ENCODE results near the gene CDK6. TPM values are rescaled to one million over a fixed set of nuclear protein-coding genes. Genes with fewer than 3 reads are reported as not detected.

The CDK6 gene
- total RNA-seq, 1 donor = 36.0 TPM

- no peak for TF ChIP-seq CTCF (IDR thresholded peaks at IDR 0.05; ENCODE audit: insufficient read depth, low read length)
- no peak for DNase-seq (ENCODE audit: low read depth)
- no peak overlapping the region for H3K4me3 ChIP-seq (ENCODE audit: low read depth, low read length)
Measured at GRCh38 chr7:92650391-92650790, 186.0 kb downstream of the CDK6 start.

GRCh38 chr7:92648067-92648466, 188.3 kb downstream of the CDK6 start:
- H3K4me3 ChIP-seq (ENCODE audit: low read depth, low read length) = no peak overlapping the region
- DNase-seq (ENCODE audit: low read depth) = no peak
- TF ChIP-seq CTCF (IDR thresholded peaks at IDR 0.05; ENCODE audit: insufficient read depth, low read length) = no peak

GRCh38 chr7:92647652-92648051, 188.7 kb downstream of the CDK6 start:
- TF ChIP-seq CTCF (IDR thresholded peaks at IDR 0.05; ENCODE audit: insufficient read depth, low read length) = no peak
- DNase-seq (ENCODE audit: low read depth) = no peak
- H3K4me3 ChIP-seq (ENCODE audit: low read depth, low read length) = no peak overlapping the region

- no peak overlapping the region for H3K4me3 ChIP-seq (ENCODE audit: low read depth, low read length)
- no peak for TF ChIP-seq CTCF (IDR thresholded peaks at IDR 0.05; ENCODE audit: insufficient read depth, low read length)
- no peak for DNase-seq (ENCODE audit: low read depth)
Measured at GRCh38 chr7:92647011-92647625, 189.3 kb downstream of the CDK6 start.

GRCh38 chr7:92645114-92646061, 191.0 kb downstream of the CDK6 start:
- peak; percentile 67 for DNase-seq (ENCODE audit: low read depth)
- no peak overlapping the region for H3K4me3 ChIP-seq (ENCODE audit: low read depth, low read length)
- TF ChIP-seq CTCF (IDR thresholded peaks at IDR 0.05; ENCODE audit: insufficient read depth, low read length) = no peak

- TF ChIP-seq CTCF (IDR thresholded peaks at IDR 0.05; ENCODE audit: insufficient read depth, low read length) = no peak
- no peak overlapping the region for H3K4me3 ChIP-seq (ENCODE audit: low read depth, low read length)
- DNase-seq (ENCODE audit: low read depth) = peak; percentile 57
Measured at GRCh38 chr7:92644406-92645113, 191.8 kb downstream of the CDK6 start.
